GM23338 (cell line): ENCODE results near the gene SBF2. TPM values are rescaled to one million over a fixed set of nuclear protein-coding genes. Genes with fewer than 3 reads are reported as not detected.

ENCODE experiments used
- ATAC-seq: fragments of 200-7000 bp; cut with Tn5 transposase; 3 replicates; pipeline ENCODE4 v1.9.1; 2020
- DNase-seq: peaks from one replicate; pipeline ENCODE4 v3.0.0-alpha.2; 2015; ENCODE audit warnings: low spot score
- H2AFZ ChIP-seq: fragments of 200-600 bp; sonication (generic); 2 replicates; pipeline ENCODE4 v1.8.0; 2016; ENCODE audit warnings: antibody characterized with exemption, mild to moderate bottlenecking, moderate library complexity
- H3F3A ChIP-seq: fragments of 200-600 bp; sonication (generic); replicated peaks from 2 replicates; pipeline ENCODE4 v1.8.0; 2017; ENCODE audit warnings: antibody characterized with exemption, mixed run types, low read depth
- H3K27ac ChIP-seq: fragments of 200-600 bp; sonication (generic); 2 replicates; pipeline ENCODE4 v1.6.1; 2016; ENCODE audit warnings: low read depth
- H3K27me3 ChIP-seq: fragments of 200-600 bp; sonication (generic); 2 replicates; pipeline ENCODE4 v1.8.0; 2016; ENCODE audit warnings: mild to moderate bottlenecking, mixed run types, moderate library complexity; ENCODE audit not compliant: insufficient read depth
- H3K36me3 ChIP-seq: fragments of 200-600 bp; sonication (generic); 2 replicates; pipeline ENCODE4 v1.8.0; 2016; ENCODE audit warnings: mild to moderate bottlenecking; ENCODE audit not compliant: insufficient read depth
- H3K4me1 ChIP-seq: fragments of 200-600 bp; sonication (generic); 2 replicates; pipeline ENCODE4 v1.8.0; 2016; ENCODE audit warnings: mild to moderate bottlenecking, moderate library complexity; ENCODE audit not compliant: insufficient read depth
- H3K4me2 ChIP-seq: fragments of 200-600 bp; sonication (generic); 2 replicates; pipeline ENCODE4 v1.7.1; 2017; ENCODE audit warnings: mixed run types
- H3K4me3 ChIP-seq: fragments of 200-600 bp; sonication (generic); 2 replicates; pipeline ENCODE4 v1.6.1; 2016; ENCODE audit warnings: mixed run types
- H3K79me2 ChIP-seq: fragments of 200-600 bp; sonication (generic); replicated peaks from 2 replicates; pipeline ENCODE4 v1.8.0; 2017; ENCODE audit warnings: mild to moderate bottlenecking; ENCODE audit not compliant: insufficient read depth
- H3K9me2 ChIP-seq: fragments of 200-600 bp; sonication (generic); 2 replicates; pipeline ENCODE4 v1.8.0; 2017; ENCODE audit not compliant: insufficient read depth
- H4K20me1 ChIP-seq: fragments of 200-600 bp; sonication (generic); replicated peaks from 2 replicates; pipeline ENCODE4 v1.8.0; 2017; ENCODE audit warnings: mild to moderate bottlenecking; ENCODE audit not compliant: insufficient read depth
- H3K27ac Mint-ChIP-seq: 2 replicates; pipeline ENCODE4 v1.8.0; 2020; ENCODE audit warnings: inconsistent platforms, mild to moderate bottlenecking, moderate library complexity, mixed read lengths
- H3K27me3 Mint-ChIP-seq: 3 replicates; pipeline ENCODE4 v1.8.0; 2022; ENCODE audit warnings: low read depth, mild to moderate bottlenecking, moderate library complexity, mixed read lengths, inconsistent platforms; ENCODE audit not compliant: insufficient read depth, poor library complexity
- H3K36me3 Mint-ChIP-seq: 3 replicates; pipeline ENCODE4 v1.8.0; 2021; ENCODE audit warnings: low read depth, mild to moderate bottlenecking, inconsistent platforms, moderate library complexity, mixed read lengths
- H3K4me1 Mint-ChIP-seq: 3 replicates; pipeline ENCODE4 v1.8.0; 2020; ENCODE audit warnings: mild to moderate bottlenecking, inconsistent platforms, mixed read lengths
- H3K4me3 Mint-ChIP-seq: 3 replicates; pipeline ENCODE4 v1.8.0; 2021; ENCODE audit warnings: moderate library complexity, mild to moderate bottlenecking, inconsistent platforms, mixed read lengths
- H3K9me3 Mint-ChIP-seq: 3 replicates; pipeline ENCODE4 v1.8.0; 2020; ENCODE audit warnings: moderate library complexity, mild to moderate bottlenecking, inconsistent platforms, mixed read lengths
- CREB1 ChIP-seq: fragments of 250-450 bp; sonication (Bioruptor Pico); IDR thresholded peaks from 2 replicates; pipeline ENCODE4 v1.5.0; 2020; ENCODE audit warnings: low read depth, mild to moderate bottlenecking, moderate library complexity
- CTCF ChIP-seq, 2 experiments: fragments of 200-600 bp in 1 of 2; sonication (generic) in 1 of 2; conservative IDR thresholded peaks; 2 replicates each; pipeline versions ENCODE4 v1.5.1 to v1.6.1; 2016 to 2017; ENCODE audit warnings: antibody characterized with exemption in 2 of 2, low read depth in 2 of 2, mild to moderate bottlenecking in 2 of 2, moderate library complexity in 1 of 2
- ETS1 ChIP-seq: IDR thresholded peaks from 2 replicates; pipeline ENCODE4 v1.6.1; 2016; ENCODE audit warnings: antibody characterized with exemption
- EZH2 ChIP-seq: fragments of 200-600 bp; sonication (generic); IDR thresholded peaks from one replicate; pipeline ENCODE4 v1.8.0; 2017; ENCODE audit warnings: antibody characterized with exemption, mild to moderate bottlenecking, low read depth; ENCODE audit not compliant: unreplicated experiment
- EZH2phosphoT487 ChIP-seq: fragments of 200-600 bp; sonication (generic); IDR thresholded peaks from one replicate; pipeline ENCODE4 v1.8.1; 2018; ENCODE audit warnings: antibody characterized with exemption; ENCODE audit not compliant: unreplicated experiment
- JUNB ChIP-seq: IDR thresholded peaks from one replicate; pipeline ENCODE4 v1.6.1; 2016; ENCODE audit warnings: antibody characterized with exemption; ENCODE audit not compliant: unreplicated experiment
- NANOG ChIP-seq: IDR thresholded peaks from 2 replicates; pipeline ENCODE4 v1.6.1; 2016; ENCODE audit warnings: antibody characterized with exemption, borderline replicate concordance
- POLR2AphosphoS5 ChIP-seq: IDR thresholded peaks from 2 replicates; pipeline ENCODE4 v1.6.1; 2016; ENCODE audit warnings: antibody characterized with exemption, low read depth
- REST ChIP-seq: IDR thresholded peaks from one replicate; pipeline ENCODE4 v1.6.1; 2018; ENCODE audit warnings: antibody characterized with exemption; ENCODE audit not compliant: unreplicated experiment
- STAT1 ChIP-seq: IDR thresholded peaks from one replicate; pipeline ENCODE4 v1.6.1; 2016; ENCODE audit warnings: antibody characterized with exemption; ENCODE audit not compliant: unreplicated experiment
- ZNF114 ChIP-seq: fragments of 250-450 bp; sonication (Bioruptor Pico); IDR thresholded peaks from 2 replicates; pipeline ENCODE4 v1.5.0; 2020; ENCODE audit warnings: mild to moderate bottlenecking, moderate library complexity
- ZNF331 ChIP-seq: fragments of 250-450 bp; sonication (Bioruptor Pico); IDR thresholded peaks from 2 replicates; pipeline ENCODE4 v1.5.0; 2020; ENCODE audit warnings: low read depth, mild to moderate bottlenecking, moderate library complexity
- ZNF462 ChIP-seq: fragments of 250-450 bp; sonication (Bioruptor Pico); IDR thresholded peaks from 2 replicates; pipeline ENCODE4 v1.5.0; 2020; ENCODE audit warnings: mild to moderate bottlenecking, moderate library complexity
- polyA plus RNA-seq: library from polyadenylated mRNA; unstranded; fragments of >200 nt; fragmentation: Nextera tagmentation; extraction: Ambion mirVana; gene quantifications from 2 replicates; pipeline ENCODE4 v1.2.1, GENCODE V29; 2016
- total RNA-seq: library from RNA; depleted of rRNA; stranded (reverse); fragments of >200 nt; shearing (Covaris generic); gene quantifications from 2 replicates; pipeline ENCODE4 v1.2.3, GENCODE V29; 2014

Gene SBF2
- total and polyA plus RNA-seq, 2 experiments from 2014 or later: 25.6 to 53.5 TPM

- Mint-ChIP-seq H3K36me3 (no peaks in the 10 kb centered on the region; the same call in 2 of the 3 replicates), H3K27ac (no peak overlapping the region), H3K4me3 (no peak overlapping the region), H3K9me3 (no peaks in the 10 kb centered on the region), H3K27me3 (no peaks in the 10 kb centered on the region), H3K4me1 (no peaks in the 10 kb centered on the region)
- no peak for ATAC-seq
- Histone ChIP-seq H3K9me2 (no peaks in the 10 kb centered on the region), H3K27ac (no peak overlapping the region), H3K27me3 (no peaks in the 10 kb centered on the region), H3K79me2 (no peaks in the 10 kb centered on the region), H3K36me3 (no peaks in the 10 kb centered on the region), H3K4me2 (no peak overlapping the region), H3K4me1 (no peaks in the 10 kb centered on the region), H3F3A (no peaks in the 10 kb centered on the region; the same call in 1 of the 2 replicates), H3K4me3 (no peak overlapping the region), H2AFZ (no peak overlapping the region), H4K20me1 (no peaks in the 10 kb centered on the region)
- no peak for DNase-seq
- TF ChIP-seq JUNB (no peak), EZH2 (no peak), STAT1 (no peak), CREB1 (CRISPR knock-in tag) (no peak), ZNF114 (CRISPR knock-in tag) (no peak), ZNF331 (CRISPR knock-in tag) (no peak), POLR2AphosphoS5 (no peak), ETS1 (no peak), EZH2phosphoT487 (no peak), NANOG (no peak), REST (no peak), CTCF (conservative IDR thresholded peaks at IDR 0.05; ENCODE audit: low read depth in 2 of 2) (no peak), ZNF462 (CRISPR knock-in tag) (no peak)
Observed at GRCh38 chr11:9851366-9851765, 442.7 kb downstream of the SBF2 start.
